HL-60/S4 (cell line): ENCODE results near the gene VWA7.
"Not testable (repeated sequence)": the region's sequence is repeated elsewhere in the genome, so short reads cannot be mapped to it uniquely, and the experiment has no call there.

Experiments
- in situ Hi-C: fragments of 300-500 bp; cut with MboI; formaldehyde crosslinking; loops from 2 replicates; pipeline ENCODE4 v1.14.3; 2022; ENCODE audit warnings: low sequenced_read_pairs

Gene VWA7, protein sequence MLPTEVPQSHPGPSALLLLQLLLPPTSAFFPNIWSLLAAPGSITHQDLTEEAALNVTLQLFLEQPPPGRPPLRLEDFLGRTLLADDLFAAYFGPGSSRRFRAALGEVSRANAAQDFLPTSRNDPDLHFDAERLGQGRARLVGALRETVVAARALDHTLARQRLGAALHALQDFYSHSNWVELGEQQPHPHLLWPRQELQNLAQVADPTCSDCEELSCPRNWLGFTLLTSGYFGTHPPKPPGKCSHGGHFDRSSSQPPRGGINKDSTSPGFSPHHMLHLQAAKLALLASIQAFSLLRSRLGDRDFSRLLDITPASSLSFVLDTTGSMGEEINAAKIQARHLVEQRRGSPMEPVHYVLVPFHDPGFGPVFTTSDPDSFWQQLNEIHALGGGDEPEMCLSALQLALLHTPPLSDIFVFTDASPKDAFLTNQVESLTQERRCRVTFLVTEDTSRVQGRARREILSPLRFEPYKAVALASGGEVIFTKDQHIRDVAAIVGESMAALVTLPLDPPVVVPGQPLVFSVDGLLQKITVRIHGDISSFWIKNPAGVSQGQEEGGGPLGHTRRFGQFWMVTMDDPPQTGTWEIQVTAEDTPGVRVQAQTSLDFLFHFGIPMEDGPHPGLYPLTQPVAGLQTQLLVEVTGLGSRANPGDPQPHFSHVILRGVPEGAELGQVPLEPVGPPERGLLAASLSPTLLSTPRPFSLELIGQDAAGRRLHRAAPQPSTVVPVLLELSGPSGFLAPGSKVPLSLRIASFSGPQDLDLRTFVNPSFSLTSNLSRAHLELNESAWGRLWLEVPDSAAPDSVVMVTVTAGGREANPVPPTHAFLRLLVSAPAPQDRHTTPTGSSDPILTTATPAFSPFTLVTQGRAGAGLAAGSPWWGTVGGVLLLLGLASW

DNA sequence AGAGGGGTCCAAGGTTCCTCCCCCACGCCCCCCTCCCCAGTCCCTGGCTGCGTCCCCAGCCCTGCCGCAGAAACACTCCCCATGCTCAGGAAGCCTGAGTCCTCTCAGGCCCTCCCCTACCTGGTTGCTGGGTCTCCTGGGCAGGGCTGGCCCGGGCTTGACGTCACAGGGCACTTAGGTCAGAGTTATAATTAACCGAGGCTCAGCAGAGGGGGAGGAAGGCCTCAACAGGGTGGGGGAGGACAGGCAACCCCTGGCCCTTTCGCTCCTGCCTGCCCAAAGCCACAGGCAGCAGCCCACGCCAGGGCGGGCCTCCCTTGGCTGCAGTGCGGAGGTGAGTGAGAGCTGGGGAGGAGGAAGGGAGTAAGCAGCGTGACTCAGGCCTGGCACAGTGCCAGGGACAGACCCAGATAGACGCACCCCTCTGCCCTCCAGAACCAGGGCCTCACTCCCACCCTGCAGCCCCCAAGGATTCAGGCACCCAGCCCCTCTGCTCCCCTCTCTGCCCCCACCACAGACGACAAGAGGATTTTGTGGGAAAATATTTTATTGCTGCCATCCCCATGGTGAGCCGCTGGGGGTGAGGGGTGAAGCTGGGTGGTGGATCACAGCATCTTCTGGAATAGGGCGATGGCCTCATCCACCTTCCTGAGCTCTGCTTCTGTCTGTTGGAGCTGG, at the start of gene VWA7:
VWA7 (minus strand) TSS at position 340 of the 678 bp plus-strand sequence. CDS start 549 bp downstream, outside the sequence.
- in situ Hi-C loops: no loop called here

DNA sequence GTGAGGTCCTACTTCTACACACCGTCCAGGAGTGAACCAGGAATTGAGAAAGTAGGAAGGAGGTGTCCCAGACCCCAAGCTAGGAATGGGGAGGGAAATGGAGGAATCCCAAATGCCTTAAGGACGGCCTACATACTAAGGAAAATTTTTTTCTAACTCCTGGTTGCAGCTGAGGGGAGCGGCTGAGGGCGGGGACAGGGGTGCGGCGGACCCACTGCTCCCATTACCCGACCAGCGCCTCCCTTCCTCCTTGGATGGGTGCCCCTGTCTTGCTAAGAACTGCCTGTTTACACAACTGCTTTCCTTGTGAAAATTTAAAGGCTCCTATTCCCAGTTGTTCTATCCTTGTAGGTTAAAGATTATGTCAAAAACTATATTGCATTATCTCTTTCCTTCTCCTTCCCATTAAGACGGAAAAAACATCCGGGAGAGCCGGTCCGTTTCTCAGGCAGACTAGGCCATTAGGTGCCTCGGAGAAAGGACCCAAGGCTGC, 49.7 kb upstream of the VWA7 start:
- in situ Hi-C loops: no loop called here

DNA sequence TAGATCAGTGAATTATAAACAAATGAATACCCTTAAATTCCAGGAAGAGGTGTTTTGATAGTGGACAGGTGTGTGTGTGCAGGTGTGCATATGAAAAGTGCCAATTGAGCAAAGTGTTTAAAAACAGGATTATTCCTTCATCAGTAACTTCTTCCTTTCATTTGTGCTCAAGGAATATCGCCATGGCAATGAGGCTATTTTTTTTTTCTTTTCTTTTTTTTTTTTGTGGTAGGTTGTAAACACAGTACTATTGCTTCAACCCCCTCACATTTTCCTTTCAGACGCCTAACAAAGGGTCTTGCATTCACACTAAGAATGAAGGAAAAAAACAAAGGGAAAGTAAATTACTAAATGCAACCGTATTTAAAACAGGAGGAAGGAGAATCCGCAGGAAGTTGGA, 48.4 kb upstream of the VWA7 start:
- in situ Hi-C loops: no loop called here

DNA sequence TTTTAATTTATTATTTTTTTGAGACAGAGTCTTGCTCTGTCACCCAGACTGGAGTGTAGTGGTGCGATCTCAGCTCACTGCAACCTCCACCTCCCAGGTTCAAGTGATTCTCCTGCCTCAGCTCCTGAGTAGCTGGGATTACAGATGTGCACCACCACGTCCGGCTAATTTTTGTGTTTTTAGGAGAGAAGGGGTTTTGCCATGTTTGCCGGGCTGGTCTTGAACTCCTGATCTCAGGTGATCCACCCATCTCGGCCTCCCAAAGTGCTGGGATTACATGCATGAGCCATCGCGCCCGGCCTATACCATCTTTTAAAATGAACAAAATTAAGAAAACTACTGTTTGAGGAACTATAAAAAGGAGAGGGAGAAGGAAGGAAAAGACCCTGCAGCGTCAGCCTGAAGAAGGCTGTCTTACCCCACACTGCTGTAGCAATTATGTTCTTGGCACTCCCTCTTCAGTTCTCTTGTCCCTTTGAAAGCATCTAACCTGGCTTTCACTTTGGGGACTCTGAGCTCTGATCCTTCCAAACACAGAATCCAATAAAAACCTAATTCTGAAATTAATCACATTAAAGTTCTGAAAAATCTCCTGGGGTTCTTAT, 46.6 kb upstream of the VWA7 start:
- in situ Hi-C loops: not testable (repeated sequence)

DNA sequence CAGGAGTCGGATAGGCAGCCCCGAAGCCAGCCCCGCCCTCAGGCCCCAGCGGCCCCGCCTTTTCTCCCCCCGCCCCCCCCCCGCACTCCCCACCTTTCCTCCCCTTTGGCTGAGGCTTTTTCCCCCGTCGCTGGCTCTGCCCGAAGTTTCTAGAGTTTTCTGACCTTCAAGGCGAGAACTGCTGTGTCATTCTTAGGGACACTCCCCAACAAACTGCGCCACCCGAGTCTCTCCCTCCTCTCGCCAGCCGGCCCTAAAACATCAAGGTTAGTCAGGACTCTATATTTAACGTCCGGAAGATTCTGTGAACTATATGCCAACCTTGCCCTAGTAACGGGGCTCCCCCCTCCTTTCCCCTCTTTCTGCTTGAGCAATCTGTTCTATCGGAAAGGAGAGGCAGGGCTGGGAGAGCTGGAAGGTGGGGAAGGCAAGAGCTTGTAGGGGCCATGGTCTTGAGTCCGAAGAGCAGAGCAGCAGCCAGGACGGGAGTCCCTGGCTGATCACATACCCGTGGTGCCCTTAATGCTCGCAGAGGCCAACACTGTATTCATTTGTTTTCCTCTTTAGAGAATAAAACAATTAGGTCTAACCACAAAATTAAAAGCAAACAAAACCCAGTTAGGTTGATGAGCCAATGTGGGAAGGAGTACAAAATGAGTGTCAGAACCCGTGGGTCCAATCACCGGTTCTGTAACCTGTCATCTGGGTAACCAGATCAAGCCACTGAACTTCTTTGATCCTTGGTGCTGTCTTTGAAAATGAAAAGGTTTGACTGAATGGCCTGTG, 45.1 kb upstream of the VWA7 start:
- in situ Hi-C loops: no loop called here

DNA sequence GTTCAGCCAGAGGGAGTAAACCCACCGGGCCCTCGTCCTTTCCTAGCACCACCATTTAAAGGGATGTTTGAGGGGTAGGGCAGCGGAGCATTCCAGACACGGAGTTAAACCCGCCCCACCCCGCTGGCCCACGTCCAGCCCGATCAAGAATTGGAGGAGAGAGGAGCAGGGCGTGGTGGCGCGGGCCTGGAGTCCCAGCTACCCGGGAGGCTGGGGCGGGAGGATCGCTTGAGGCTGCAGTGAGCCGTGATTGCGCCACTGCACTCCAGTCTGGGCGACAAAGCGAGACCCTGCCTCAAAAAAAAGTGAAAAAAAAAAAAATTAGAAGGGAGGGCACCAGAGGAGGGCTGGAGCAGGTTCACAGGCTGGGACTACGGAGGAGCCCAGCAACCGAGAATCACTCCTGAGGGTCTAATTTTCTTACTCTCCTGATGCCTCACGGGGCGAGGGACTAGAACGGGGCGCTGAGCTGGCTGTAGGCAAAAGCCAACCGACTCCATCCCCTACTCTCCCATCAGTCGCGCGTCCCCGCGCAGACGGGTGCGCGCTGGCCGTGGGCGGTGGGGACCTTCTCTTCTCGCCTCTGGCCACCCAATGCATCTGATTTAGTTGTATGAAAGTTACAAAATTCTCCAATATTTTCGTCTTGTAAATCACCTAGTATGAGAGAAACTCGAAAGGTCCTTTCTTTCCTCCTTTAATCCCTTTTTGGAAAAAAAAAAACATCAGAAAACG, 44.3 kb upstream of the VWA7 start:
- in situ Hi-C loops: no loop called here

DNA sequence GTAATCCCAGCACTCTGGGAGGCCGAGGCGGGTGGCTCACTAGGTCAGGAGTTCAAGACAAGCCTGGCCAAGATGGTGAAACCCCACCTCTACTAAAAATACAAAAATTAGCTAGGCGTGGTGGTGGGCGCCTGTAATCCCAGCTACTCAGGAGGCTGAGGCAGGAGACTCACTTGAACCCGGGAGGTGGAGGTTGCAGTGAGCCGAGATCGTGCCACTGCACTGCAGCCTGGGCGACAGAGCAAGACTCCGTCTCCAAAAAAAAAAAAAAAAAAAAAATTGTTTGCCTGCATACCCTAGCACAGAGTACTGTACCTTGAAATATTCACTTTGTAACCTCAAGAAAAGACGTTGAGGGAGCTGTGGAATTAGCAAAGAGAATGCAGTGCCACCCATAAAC, 43.3 kb upstream of the VWA7 start:
- in situ Hi-C loops: not testable (repeated sequence)

DNA sequence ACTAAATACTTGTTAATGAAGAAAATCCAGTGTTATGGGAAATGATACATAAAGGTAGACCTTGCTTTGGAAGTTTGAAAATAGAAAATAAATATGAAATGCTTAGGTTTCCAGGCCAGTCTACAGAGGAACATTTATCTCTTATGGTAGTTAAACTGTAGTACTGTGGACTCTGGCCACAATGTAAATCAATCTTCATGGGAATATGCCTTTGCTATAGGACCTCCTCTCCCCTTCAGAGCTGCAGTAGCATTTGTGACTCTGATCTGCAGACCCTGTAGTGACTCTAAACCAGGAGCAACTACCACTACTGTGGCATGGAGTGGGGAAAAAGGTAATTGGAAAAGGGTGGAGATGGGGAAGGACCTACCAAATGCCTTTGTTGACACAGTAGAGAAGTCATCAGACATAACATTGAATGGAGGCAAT, 42.8 kb upstream of the VWA7 start:
- in situ Hi-C loops: no loop called here

DNA sequence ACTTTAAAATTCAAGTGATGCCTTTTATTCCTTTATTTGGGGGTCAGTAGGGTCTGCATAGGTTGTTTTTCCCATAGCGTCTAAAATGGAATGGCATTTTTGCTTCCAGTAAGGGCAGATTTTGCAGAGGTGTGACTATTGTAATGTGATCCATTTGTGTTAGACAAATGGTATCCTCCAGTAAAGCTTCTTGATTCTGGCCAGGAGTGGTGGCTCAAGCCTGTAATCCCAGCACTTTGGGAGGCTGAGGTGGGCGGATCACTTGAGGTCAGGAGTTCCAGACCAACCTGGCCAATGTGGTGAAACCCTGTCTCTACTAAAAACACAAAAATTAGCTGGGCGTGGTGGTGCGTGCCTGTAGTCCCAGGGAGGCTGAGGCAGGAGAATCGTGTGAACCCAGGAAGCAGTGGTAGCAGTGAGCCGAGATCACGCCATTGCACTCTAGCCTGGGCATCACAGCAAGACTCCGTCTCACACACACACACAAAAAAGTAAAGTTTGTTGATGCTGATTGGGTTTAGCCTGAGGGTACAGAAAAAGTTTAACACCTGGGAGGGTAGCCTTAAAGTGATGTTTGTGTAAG, 40.9 kb upstream of the VWA7 start:
- in situ Hi-C loops: not testable (repeated sequence)

DNA sequence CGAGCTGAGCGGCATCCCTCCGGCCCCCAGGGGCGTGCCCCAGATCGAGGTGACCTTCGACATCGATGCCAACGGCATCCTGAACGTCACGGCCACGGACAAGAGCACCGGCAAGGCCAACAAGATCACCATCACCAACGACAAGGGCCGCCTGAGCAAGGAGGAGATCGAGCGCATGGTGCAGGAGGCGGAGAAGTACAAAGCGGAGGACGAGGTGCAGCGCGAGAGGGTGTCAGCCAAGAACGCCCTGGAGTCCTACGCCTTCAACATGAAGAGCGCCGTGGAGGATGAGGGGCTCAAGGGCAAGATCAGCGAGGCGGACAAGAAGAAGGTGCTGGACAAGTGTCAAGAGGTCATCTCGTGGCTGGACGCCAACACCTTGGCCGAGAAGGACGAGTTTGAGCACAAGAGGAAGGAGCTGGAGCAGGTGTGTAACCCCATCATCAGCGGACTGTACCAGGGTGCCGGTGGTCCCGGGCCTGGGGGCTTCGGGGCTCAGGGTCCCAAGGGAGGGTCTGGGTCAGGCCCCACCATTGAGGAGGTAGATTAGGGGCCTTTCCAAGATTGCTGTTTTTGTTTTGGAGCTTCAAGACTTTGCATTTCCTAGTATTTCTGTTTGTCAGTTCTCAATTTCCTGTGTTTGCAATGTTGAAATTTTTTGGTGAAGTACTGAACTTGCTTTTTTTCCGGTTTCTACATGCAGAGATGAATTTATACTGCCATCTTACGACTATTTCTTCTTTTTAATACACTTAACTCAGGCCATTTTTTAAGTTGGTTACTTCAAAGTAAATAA, 40.2 kb upstream of the VWA7 start:
- in situ Hi-C loops: not testable (repeated sequence)

DNA sequence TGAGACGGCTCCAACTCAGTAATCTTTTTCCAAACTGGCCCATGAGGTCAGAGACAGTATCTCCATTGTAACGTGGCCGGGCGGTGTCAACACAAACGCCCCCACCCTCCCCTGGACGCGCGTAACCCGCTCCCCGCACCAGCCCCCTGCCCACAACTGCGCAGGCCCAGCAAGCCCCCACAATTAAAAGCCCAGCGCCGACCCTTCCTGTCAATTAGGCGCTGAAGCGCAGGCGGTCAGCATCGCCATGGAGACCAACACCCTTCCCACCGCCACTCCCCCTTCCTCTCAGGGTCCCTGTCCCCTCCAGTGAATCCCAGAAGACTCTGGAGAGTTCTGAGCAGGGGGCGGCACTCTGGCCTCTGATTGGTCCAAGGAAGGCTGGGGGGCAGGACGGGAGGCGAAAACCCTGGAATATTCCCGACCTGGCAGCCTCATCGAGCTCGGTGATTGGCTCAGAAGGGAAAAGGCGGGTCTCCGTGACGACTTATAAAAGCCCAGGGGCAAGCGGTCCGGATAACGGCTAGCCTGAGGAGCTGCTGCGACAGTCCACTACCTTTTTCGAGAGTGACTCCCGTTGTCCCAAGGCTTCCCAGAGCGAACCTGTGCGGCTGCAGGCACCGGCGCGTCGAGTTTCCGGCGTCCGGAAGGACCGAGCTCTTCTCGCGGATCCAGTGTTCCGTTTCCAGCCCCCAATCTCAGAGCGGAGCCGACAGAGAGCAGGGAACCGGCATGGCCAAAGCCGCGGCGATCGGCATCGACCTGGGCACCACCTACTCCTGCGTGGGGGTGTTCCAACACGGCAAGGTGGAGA, 38.1 kb upstream of the VWA7 start, which contains the start of the genes HSPA1A and HSPA1L:
HSPA1A (plus strand) TSS at position 519 of the 814 bp plus-strand sequence; CDS start at position 733, 214 bp downstream.
HSPA1L (minus strand) TSS at position 259 of the 814 bp plus-strand sequence. CDS start 3,311 bp downstream, outside the sequence.
- in situ Hi-C loops: no loop called here

DNA sequence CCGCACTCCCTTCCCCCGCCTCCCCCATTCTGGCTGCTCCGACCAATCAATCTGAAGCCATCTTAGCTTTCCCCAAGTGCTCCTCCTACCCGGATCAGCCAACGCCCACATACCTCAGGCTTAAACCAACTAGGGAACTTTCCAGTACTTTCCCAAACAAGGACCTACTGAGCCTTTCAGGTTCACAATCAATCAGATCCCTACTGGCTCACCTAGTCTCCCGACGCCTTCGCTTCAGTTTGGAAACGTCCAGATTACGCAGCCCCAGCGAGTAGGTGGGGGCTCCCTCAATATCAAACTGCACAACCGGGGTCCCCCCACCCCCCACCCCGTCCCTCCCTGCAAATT, 37.5 kb upstream of the VWA7 start:
- in situ Hi-C loops: no loop called here

DNA sequence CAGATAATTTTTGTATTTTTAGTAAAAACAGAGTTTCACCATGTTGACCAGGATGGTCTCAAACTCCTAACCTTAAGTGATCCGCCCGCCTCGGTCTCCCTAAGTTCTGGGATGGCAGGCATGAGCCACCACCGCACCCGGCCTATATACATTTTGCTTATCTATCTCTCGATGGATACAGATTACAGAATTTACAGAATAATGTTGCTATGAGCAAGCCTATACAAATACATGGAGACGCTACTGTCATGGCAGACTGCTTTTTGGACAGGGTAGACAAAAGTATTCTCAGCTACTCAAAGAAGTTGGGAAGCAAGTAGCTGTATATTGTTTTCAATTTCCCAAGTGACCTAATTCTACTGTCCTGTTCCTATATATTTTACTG, 36.3 kb upstream of the VWA7 start:
- in situ Hi-C loops: no loop called here

DNA sequence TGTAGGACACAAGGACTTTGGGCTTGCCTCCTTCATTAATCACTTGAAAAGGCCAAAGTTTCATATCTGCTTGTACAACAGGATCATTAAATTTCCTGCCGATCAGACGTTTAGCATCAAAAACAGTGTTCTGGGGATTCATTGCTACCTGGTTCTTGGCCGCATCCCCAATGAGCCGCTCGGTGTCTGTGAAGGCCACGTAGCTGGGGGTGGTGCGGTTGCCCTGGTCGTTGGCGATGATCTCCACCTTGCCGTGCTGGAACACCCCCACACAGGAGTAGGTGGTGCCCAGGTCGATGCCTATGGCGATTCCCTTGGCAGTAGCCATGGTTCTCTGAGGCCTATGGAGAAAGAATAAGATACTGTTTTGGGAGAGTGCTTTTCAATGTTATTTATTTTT, 34.5 kb upstream of the VWA7 start:
- in situ Hi-C loops: no loop called here

DNA sequence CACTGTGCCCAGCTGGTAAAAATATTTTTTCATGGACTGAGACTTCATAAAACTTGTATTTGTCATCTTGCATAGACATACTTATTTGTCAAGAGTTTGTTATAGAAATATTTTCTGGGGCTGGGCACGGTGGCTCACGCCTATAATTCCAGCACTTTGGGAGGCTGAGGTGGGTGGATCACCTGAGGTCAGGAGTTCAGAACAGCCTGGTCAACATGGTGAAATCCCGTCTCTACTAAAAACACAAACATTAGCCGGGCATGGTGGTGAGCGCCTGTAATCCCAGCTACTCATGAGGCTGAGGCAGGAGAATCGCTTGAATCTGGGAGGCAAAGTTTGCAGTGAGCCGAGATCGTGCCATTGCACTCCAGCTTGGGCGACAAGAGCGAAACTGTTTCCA, 31.5 kb upstream of the VWA7 start:
- in situ Hi-C loops: not testable (repeated sequence)

DNA sequence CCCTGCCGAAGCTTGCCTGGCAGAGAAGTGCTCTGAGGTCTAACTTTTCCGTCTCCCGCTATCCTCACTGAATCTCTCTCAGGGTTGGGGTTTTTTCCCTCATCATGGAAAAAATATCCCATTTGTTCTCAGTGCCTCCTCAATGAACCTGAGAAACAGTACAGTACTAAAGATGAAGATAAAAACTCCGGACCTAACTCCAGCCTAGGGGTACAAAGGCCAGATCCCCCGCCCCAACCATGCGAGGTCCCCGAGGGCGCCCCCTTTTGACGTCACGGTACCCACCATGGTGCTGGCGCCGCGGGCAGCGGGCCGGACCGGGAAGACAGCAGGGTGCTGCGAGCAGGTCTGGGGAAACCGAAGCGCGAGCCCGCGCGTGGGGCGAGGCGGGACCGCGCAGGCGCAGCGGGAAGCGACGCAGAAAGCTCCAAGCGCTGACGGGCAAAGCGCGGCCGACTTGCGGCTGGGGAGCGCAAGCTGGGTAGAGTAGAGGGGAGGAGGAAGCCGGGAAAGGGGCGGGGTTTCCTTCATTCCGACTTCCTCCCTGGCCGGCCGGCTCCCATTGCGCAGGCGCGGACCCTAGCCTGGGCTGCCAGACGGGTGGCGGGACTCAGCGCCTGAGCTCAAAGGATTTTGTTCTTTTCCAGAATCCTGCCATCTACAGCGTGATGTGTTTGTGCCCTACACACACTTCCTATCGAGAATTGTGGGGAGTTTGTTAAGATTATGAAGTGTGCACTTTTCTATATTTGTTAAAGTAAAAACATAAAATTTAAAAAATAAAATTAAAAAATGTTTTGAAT, 29.5 kb upstream of the VWA7 start, which contains the start of gene LSM2:
LSM2 (minus strand) TSS at position 497 of the 803 bp plus-strand sequence; CDS start at position 288, 209 bp downstream.
- in situ Hi-C loops: no loop called here
